Left lung (tissue), 14 donors: Measurements from ENCODE around the gene TIGD3. TPM values are rescaled to one million over a fixed set of nuclear protein-coding genes. Genes with fewer than 3 reads are reported as not detected.
A peak's percentile ranks its signal among the peaks of the same experiment; 100 is the strongest.

Experiments
- ATAC-seq: fragments of 200-7000 bp; cut with Tn5 transposase; one replicate; pipeline ENCODE4 v1.9.1; 2020; ENCODE audit warnings: moderate library complexity
- DNase-seq, 4 donors: peaks; one replicate each; pipeline ENCODE4 v3.0.0-alpha.2; 2013 to 2020
- H3K27ac ChIP-seq, 2 donors: fragments of 200-600 bp; sonication (generic) in 1 of 2; one replicate each; pipeline versions ENCODE4 v1.5.0 to v1.8.0; 2020 to 2021
- H3K27me3 ChIP-seq, 2 donors: fragments of 200-600 bp; sonication (generic) in 1 of 2; one replicate each; pipeline versions ENCODE4 v1.5.0 to v1.8.0; 2020 to 2021
- H3K36me3 ChIP-seq, 2 donors: fragments of 200-600 bp; sonication (generic) in 1 of 2; one replicate each; pipeline versions ENCODE4 v1.5.0 to v1.8.0; 2020 to 2021
- H3K4me1 ChIP-seq, 2 donors: fragments of 200-600 bp; one replicate each; pipeline ENCODE4 v1.8.0; 2021
- H3K4me3 ChIP-seq, 2 donors: fragments of 200-600 bp; sonication (generic) in 1 of 2; one replicate each; pipeline versions ENCODE4 v1.5.0 to v1.8.0; 2020 to 2021; ENCODE audit warnings: mild to moderate bottlenecking in 1 of 2
- H3K9me3 ChIP-seq, 2 donors: fragments of 200-600 bp; sonication (generic) in 1 of 2; one replicate each; pipeline versions ENCODE4 v1.5.0 to v1.8.0; 2020 to 2021
- CTCF ChIP-seq, 2 donors: fragments of 200-600 bp; sonication (generic) in 1 of 2; IDR thresholded peaks; one replicate each; pipeline versions ENCODE4 v1.5.0 to v1.8.0; 2021; ENCODE audit warnings: antibody characterized with exemption in 2 of 2
- intact Hi-C, 2 donors: fragments of 100-400 bp; cut with DNase I; formaldehyde crosslinking; loops; one replicate each; pipeline versions ENCODE4 v1.11.2 to v1.14.2; 2022
- long read RNA-seq, 12 donors: library from polyadenylated mRNA in 2 of 12; unstranded in 2 of 12; transcript quantifications; one replicate each; pipeline ENCODE4 v2.0.0 and lab custom pipeline, GENCODE V29; 2019 to 2026
- polyA plus RNA-seq, 6 donors: library from polyadenylated mRNA; unstranded; fragments of 120-200 nt; gene quantifications; one replicate each; pipeline ENCODE4 v1.2.1, GENCODE V29; 2013; ENCODE audit not compliant: insufficient read length in 6 of 6
- total RNA-seq, 2 donors: library from RNA; stranded (reverse); fragmentation: NEBNext Ultra II Directional; extraction: Animal tissue kit (Norgen Biotek cat#: 25700); gene quantifications; one replicate each; pipeline ENCODE4 v1.2.1, GENCODE V29; 2021
- donor health status: DM: no; HTN: yes; CAD: no.
- donor health status: DM: no; HTN: no; CAD: no.

Gene TIGD3, protein sequence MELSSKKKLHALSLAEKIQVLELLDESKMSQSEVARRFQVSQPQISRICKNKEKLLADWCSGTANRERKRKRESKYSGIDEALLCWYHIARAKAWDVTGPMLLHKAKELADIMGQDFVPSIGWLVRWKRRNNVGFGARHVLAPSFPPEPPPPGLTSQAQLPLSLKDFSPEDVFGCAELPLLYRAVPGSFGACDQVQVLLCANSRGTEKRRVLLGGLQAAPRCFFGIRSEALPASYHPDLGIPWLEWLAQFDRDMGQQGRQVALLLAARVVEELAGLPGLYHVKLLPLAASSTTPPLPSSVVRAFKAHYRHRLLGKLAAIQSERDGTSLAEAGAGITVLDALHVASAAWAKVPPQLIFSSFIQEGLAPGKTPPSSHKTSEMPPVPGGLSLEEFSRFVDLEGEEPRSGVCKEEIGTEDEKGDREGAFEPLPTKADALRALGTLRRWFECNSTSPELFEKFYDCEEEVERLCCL
- total RNA-seq (under 1 TPM; 0.21 to 0.32 TPM), polyA plus RNA-seq (under 1 TPM in 5 of 6 donors, not detected in 1; 0.14 to 0.39 (median 0.24) TPM)
- long read RNA-seq, donor 1 = 0 reads
- long read RNA-seq, donor 2 = 0 reads
- long read RNA-seq, donor 3 = 0 reads
- long read RNA-seq, donor 4 = 0 reads
- long read RNA-seq, donor 5 = 0 reads
- long read RNA-seq, donor 6 = 0 reads
- long read RNA-seq, donor 7 = 0 reads
- long read RNA-seq, donor 8 = 0 reads
- long read RNA-seq, donor 9 = 0 reads
- long read RNA-seq, donor 10 = 0 reads
- long read RNA-seq, donor 11, partial matches to known transcripts = 0 of 2 reads
- long read RNA-seq, donor 11, other reads (novel, unspliced or antisense) = 0 of 2 reads
- long read RNA-seq, donor 12 = 0 reads

DNA sequence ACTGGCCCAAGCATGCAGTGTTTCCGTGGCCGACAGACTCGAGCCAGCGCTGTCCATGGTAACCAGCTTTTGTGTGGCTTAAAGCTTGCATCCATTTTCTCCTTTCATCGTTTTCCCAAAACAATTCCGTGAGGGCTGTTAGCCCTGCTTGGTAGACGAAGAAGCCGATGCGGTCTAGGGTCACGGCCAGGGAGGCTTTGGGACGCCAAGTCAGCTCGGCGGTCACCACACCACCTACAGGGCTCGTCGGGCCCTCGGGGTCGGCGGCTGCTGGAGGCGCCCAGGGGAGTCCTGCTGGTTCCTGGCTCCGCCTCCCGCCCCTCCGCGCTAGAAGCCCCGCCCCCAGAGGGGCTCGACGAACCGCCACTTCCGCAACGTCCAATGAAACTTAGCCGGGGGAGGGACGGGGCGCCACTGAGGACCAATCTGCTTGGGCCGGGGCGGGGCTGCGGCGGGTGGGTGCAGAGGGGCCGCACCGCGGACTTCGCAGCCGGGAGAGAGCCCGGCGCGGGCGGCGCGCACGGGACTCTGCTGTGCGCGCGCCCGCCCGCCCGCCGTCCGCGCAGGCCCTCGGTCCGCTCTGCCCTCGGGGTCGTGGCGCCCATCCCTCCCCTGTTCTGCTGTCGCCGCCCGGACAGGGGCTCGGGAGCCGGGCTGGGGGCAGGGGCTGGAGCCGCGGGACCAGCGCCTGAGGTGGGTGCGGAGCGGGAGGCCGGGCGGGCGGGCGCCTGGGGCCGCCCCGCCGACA lies at the start of gene TIGD3:
TSS of gene TIGD3 (plus strand) at position 487 of the 748 bp plus-strand sequence. CDS start 1,058 bp downstream, outside the sequence.
- ATAC-seq (peak; percentile 94), DNase-seq (peak; percentile 96 to 98 (median 97))
- Histone ChIP-seq H3K4me1 (peaks cover 10 to 21% of the 10 kb centered on the region in 2 donors), H3K9me3 (no peaks in the 10 kb centered on the region), H3K27me3 (peaks cover 0 to 23% of the 10 kb centered on the region in 2 donors), H3K4me3 (peak within 1 kb of the TSS; percentile 49 to 71), H3K36me3 (peaks cover 0 to 34% of the 10 kb centered on the region in 2 donors), H3K27ac (peak within 1 kb of the TSS in 1 of 2 donors; percentile 50)
- intact Hi-C loops = no loop called here
- no peak for TF ChIP-seq CTCF (IDR thresholded peaks at IDR 0.05)

- H3K4me1 ChIP-seq = peaks cover 16 to 52% of the 10 kb centered on the region in 2 donors
- TF ChIP-seq CTCF (IDR thresholded peaks at IDR 0.05) = no peak
- no peaks in the 10 kb centered on the region for H3K36me3 ChIP-seq
- H3K9me3 ChIP-seq = no peaks in the 10 kb centered on the region
- H3K4me3 ChIP-seq = no peak overlapping the region
- DNase-seq (no peak), ATAC-seq (peak; percentile 68)
- H3K27me3 ChIP-seq = no peaks in the 10 kb centered on the region
- no peak overlapping the region for H3K27ac ChIP-seq
- intact Hi-C loops = no loop called here
Observed at GRCh38 chr11:65305501-65306268, 48.9 kb upstream of the TIGD3 start.

- Histone ChIP-seq H3K9me3 (no peaks in the 10 kb centered on the region), H3K4me1 (peaks cover 16 to 54% of the 10 kb centered on the region in 2 donors), H3K36me3 (no peaks in the 10 kb centered on the region), H3K4me3 (no peak overlapping the region), H3K27me3 (no peaks in the 10 kb centered on the region), H3K27ac (peak overlapping the region in 1 of 2 donors; percentile 80)
- intact Hi-C loops = no loop called here
- TF ChIP-seq CTCF (IDR thresholded peaks at IDR 0.05) = no peak
- ATAC-seq = no peak
- DNase-seq = peak in 1 of 4 donors; percentile 5
Observed at GRCh38 chr11:65307298-65308229, 47.0 kb upstream of the TIGD3 start.

DNA sequence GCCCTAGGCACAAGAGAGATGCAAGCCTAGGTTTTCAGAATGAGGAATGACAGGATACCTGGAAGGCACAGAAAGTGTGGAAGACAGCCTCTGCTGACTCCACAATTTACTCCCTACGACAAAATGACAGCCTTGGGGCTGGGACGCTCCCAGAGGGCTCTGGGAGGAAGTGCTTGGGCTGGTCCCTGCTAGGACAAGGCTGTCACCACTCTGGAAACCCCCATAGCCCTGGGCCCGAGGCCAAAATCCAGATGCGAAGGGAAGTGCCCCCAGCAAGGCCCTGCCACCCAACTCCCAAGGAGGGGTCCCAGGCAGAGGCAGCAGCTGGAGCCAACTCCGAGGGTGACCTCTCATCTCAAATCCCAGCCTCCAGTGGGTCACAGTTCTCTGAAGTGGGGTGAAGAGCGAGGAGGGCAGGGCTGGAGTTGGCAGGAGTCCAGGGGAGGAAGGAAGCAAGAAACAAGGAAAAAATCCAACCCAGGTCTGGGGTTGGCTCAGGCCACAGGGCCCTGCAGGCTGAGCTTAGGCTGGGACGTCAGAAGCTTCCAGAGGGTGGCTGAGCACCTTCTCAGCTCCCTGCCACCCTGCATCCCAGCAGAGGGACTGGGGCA lies 46.2 kb upstream of the TIGD3 start:
- intact Hi-C loops = no loop called here
- no peak for TF ChIP-seq CTCF (IDR thresholded peaks at IDR 0.05)
- ATAC-seq = peak; percentile 59
- H3K4me3 ChIP-seq = no peak overlapping the region
- H3K36me3 ChIP-seq = no peaks in the 10 kb centered on the region
- no peaks in the 10 kb centered on the region for H3K9me3 ChIP-seq
- H3K27ac ChIP-seq = peak overlapping the region; percentile 33 to 80
- H3K4me1 ChIP-seq = peaks cover 16 to 62% of the 10 kb centered on the region in 2 donors
- DNase-seq = peak in 2 of 4 donors; percentile 71 to 87
- H3K27me3 ChIP-seq = no peaks in the 10 kb centered on the region
